NB4 (cell line): Measurements from ENCODE around the gene FAM163B.

Experiments
- CTCF ChIP-seq: IDR thresholded peaks from one replicate; pipeline ENCODE4 v1.5.1; 2012; ENCODE audit warnings: low read depth, low read length
- MAX ChIP-seq: IDR thresholded peaks from 2 replicates; pipeline ENCODE4 v1.6.1; 2011; ENCODE audit warnings: low read depth, low read length

- TF ChIP-seq MAX = no peak
- no peak for TF ChIP-seq CTCF
Measured at GRCh38 chr9:133638711-133639110, 29.5 kb upstream of the FAM163B start.
